Right forelimb (tissue), 1 donor: ENCODE measurements around the gene CARD10.
A peak's percentile ranks its signal among the peaks of the same experiment; 100 is the strongest.

Source experiments
- DNase-seq: peaks from one replicate; pipeline ENCODE4 v3.0.0-alpha.2; 2018

The CARD10 gene

GRCh38 chr22:37519268-37520195 lies at the start of gene CARD10:
CARD10 (minus strand) TSS chr22:37519415; CDS start chr22:37519200, 215 bp downstream.
- no peak for DNase-seq

- DNase-seq: no peak
Measured at GRCh38 chr22:37568448-37569008, 49.3 kb upstream of the CARD10 start.

- DNase-seq: no peak
Measured at GRCh38 chr22:37568012-37568411, 48.8 kb upstream of the CARD10 start.

- DNase-seq: peak; percentile 82
Measured at GRCh38 chr22:37566903-37567798, 47.9 kb upstream of the CARD10 start.

GRCh38 chr22:37566329-37566837 lies 47.2 kb upstream of the CARD10 start:
- no peak for DNase-seq

GRCh38 chr22:37565830-37566229 lies 46.6 kb upstream of the CARD10 start:
- DNase-seq: no peak

- no peak for DNase-seq
Measured at GRCh38 chr22:37564111-37564711, 45.0 kb upstream of the CARD10 start.

GRCh38 chr22:37563153-37564081 lies 44.2 kb upstream of the CARD10 start:
- DNase-seq: no peak

- no peak for DNase-seq
Measured at GRCh38 chr22:37562049-37562875, 43.0 kb upstream of the CARD10 start.

- DNase-seq: peak; percentile 96
Measured at GRCh38 chr22:37561212-37562048, 42.2 kb upstream of the CARD10 start.

- DNase-seq: peak; percentile 74
Measured at GRCh38 chr22:37560608-37561211, 41.5 kb upstream of the CARD10 start.

- DNase-seq: peak; percentile 79
Measured at GRCh38 chr22:37559901-37560607, 40.8 kb upstream of the CARD10 start, which contains the start of gene CDC42EP1. CDC42EP1 (plus strand) TSS chr22:37560480; CDS start chr22:37566350, 5,870 bp downstream.

GRCh38 chr22:37559521-37559900 lies 40.3 kb upstream of the CARD10 start:
- peak; percentile 38 for DNase-seq

GRCh38 chr22:37558815-37559214 lies 39.6 kb upstream of the CARD10 start:
- DNase-seq: peak; percentile 41

- DNase-seq: no peak
Measured at GRCh38 chr22:37557321-37558001, 38.2 kb upstream of the CARD10 start.

- DNase-seq: no peak
Measured at GRCh38 chr22:37556710-37557109, 37.5 kb upstream of the CARD10 start.

GRCh38 chr22:37555029-37555428 lies 35.8 kb upstream of the CARD10 start:
- no peak for DNase-seq

GRCh38 chr22:37553725-37554124 lies 34.5 kb upstream of the CARD10 start:
- no peak for DNase-seq
